Measurements from ENCODE around the gene HCCS.

DNA sequence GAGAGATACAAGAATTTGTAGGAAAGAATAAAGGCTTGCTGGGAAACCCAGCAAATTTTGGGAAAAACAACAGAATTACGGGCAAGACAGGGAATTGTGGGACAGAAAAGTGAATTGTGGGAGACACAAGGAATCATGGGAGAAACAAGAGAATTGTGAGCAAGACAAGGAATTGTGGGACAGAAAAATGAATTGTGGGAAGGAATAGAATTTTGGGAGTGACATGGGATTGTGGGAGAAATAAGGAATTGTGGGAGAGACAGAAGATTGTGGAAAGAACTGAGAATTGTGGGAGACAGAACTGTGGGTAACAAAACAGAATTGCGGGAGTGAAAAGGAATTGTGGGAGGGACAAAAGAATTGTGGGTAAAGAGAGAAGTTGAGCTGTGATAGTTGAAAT lies 1.2 kb upstream of the HCCS start:
- no peak for TF ChIP-seq CTCF (IDR thresholded peaks at IDR 0.05 in 4 of 5, conservative IDR thresholded peaks at IDR 0.05 in 1 of 5)
- TF ChIP-seq POLR2A (IDR thresholded peaks at IDR 0.05) = no peak
